NCI-H1105 (cell line): ENCODE data around the gene TMEM240.
"Not testable (repeated sequence)": the region's sequence is repeated elsewhere in the genome, so short reads cannot be mapped to it uniquely, and the experiment has no call there.

Experiments used
- DNase-seq: peaks from one replicate; lab custom pipeline; 2025; lab: John Stamatoyannopoulos, UW

TMEM240 gene

DNA sequence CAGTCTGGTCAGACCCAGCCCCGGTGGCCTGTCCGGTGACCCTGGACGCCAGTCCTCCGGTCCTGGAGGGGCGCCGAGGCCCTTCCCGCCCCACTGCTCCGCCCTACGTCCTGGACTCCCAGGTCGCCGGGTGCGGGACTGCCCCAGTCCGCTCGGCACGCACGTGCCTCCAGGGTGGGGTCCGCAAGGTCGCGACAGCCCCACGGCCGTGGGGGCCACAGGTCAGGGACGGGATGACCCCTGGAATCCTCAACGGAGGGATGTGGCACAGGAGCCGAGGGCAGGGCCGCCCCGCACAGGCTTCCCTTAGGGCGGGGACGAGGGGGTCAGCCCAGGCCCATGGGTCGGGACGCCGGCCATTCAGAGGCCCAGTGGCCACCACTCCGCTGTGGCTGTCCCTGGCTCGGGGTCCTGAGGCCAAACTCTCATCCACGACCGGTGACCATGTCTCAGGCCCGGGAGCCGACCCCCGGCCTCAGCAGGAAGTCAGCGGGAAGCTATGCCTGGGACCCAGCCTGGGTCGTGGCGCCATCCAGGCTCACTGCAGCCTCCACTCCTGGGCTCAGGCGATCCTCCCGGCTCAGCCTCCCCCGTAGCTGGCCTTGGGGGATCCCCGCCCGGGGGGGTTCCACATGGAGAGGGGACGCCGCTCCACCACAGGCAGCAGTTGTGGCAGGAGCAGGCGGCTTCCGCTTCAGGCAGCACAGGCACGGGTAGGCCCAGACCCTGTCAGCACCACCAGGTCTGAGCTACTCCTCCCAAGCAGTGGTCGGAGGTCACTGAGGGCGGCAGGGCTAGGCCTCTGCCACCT, 599 bp upstream of the TMEM240 start:
- DNase-seq, result no peak

DNA sequence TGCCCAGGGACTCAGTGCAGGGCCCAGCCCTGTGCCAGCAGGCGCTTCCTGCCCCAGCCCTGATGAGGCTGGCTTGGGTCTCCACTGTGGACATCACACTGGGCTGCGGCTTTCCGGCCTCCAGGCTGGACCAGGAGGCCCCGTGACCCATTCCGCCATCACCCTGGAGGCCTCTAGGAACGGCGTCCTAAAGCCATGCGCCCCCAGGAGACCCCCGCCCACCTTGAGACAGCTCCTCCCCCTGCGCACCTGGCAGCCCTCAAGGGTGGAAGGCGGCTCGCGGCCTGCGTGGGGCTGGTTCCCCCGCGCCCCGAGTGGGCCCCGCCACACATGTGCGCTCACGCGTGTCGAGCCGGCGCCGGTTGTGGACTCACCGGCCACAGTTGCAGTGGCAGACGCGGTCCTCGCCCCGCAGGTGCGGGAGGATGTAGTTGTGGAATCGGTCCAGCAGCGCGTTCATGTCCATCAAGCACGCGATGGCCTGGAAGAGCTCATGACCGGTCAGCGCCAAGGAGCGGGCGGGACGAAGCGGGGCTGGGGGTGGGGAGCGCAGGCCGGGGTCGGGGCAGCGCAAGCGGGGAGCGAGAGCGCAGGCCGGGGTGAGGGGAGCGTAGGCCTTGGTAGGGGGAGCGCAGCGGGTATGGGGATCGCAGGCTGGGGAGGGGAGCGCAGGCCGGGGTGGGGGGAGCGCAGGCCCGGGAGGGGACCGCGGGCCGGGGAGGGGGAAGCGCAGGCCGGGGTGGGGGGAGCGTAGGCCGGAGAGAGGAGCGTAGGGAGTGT, 924 bp downstream of the TMEM240 start:
- no peak for DNase-seq

DNA sequence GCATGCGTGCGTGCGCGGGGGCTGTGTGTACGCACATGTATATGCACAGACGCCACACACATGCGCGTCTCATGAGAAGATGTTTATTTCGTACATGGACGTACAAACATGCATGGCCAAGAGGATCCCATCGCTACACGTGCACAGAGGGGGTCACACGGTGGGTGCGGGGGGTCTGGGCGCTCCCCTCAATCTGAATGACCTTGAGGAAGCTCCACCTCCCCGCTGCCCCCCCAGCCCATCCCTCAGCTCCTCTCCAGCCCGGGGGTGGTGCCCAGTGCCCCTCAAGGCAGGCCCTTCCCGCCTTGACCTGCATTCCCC, 1.5 kb downstream of the TMEM240 start:
- no peak for DNase-seq

DNA sequence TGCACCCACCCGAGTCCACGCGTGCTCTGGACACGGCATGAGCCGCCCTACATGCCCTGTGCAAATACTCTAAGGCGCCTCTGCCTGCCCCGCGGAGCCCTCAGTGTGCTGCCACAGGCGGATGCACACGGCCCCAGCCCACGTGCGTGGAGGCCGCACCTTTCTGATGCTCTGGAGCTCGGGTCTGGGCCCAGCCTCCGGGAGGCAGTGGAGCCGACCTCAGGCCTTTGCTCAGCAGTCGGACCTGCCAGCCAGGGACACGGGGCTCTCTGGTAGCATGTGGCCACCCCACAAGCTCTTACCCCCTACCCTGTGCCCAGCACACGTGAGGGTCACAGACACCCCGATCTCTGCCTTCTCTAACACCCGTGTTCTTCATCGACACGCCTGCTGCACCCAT, 2.1 kb downstream of the TMEM240 start:
- DNase-seq, result no peak

DNA sequence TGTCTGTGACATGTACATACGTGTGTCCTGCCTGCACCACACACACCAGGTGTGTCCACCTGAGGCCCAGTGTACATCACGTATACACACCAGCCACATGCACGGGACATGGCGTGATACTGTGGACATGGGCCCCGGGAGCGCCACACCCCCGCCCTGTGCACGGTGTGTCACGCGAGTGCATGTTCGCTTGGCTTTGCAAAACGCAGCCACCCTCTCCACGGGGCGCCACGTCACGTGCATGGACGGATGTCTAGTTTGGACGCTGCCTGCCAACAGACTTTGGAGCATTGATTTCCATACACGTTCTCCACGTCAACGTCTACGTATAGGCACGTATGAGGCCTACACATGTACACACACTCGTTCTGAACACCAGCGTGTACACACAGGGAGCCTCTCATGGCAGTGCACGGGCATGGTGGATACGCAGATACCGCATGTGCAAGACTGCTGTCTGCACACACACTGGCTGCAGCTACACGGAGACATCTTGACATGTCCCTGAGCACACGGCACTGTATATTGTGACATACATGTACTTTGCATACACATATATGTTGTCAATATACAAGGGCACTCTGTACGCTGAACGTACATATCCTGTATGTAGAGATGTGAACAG, 2.7 kb downstream of the TMEM240 start:
- no peak for DNase-seq

DNA sequence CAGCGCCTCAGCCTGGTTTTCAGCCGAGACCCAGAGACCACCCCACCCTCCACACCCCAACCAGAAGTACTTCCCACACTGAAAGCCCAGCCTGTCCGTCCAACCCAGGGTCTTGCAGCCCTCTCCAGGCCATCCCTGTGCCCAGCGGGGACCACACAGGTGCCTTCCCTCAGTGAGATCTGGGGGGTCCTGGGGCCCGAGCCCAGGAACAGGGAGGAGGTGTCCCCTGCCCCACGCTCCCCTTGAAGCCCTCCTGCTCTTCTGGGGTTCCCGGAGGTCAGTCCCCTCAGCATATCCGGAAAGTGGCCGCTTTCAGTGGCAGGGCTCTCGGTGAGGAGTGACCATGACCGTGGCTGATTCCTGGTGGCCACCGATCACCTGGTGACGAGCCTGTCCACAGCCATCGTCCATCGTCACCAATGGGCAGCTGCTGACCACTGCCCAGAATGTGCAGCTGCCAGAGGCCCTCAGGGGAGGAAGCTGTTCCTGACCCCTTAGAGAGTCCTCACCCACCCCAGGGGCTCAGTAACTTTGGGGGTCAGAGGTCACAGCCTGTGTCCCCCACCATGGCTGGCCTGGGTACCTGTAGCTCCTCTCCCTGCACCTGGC, 3.4 kb downstream of the TMEM240 start:
- DNase-seq, result no peak

DNA sequence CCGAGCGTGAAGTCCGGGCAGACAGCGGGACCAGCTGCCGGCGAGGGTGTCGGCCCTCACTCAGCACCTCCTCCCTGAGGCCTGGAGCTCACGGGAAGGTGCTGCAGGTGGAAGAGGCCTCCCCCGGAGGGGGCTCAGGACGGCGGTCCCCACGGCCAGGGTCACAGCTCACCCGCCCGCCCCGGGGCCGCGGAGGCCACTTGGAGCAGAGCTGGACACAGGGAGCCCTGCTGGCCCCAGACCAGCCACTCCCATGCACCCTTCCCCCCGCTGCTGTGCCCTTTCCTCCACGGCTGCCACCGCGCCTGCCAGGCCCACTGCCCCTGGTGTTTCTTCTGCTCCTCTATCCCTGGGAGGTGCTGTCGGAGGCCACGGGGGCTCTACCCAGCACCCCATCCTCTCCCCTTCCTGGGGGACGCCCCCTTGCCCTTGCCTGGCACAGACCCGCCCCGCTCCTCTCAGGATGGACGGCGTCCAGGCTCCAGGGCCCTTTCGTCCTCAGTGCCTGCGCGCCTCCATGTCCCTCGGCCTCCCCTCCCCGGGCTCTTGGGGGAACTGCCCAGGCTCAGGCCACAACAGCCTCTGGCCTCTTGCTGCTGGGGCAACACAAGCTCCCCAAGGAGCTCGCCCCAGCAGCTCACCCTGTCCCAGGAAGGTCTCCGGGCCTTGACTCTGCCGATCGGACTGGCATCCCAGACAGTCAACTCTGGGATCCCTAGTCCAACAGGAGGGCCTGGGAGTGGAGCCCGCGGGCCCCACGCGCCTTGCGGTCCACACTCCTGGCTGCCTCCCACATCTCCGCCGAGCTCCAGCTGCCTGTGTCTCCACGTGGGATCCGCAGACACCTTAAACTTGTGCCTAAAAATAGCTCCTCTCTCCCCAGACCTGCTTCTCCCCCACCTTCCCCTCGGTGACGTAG, 4.1 kb downstream of the TMEM240 start:
- DNase-seq, result no peak

DNA sequence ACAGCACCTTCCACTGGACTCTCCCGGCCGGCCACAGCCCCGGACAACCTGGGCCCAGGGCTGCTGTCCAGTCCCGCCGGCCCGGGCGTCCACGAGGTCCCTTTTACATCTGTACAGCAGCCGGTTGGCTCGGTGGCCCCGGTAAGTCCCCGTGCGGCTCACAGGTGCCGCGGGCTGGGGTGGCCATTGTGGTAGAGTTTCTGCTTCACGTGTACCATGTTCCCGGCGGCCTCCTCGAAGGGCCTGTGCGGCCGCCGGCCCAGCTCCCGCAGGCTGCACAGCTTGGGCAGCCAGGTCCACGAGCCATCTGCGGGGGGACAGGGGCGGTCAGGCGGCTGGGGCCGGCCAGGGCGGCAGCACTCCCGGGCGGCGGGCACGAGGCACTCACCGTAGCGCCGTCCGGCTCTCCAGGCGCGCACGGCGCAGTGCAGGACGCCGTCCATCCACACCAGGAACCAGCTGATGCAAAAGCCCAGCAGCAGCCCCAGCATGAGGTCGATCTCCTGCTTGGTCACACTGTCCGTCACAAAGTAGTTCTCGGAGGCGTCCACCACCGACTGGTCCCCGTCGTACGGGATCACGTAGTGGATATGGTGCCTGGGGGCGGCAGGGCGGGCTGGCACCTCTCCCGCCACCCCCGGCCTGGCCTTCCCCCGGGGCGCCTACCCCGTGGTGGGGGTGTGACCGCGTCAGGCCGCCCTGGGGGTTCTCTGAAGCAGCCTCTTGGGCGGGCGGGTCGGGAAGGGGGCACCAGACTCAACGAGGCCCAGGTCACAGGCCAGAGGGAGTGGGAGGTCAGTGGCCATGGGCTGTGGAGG, 5.0 kb downstream of the TMEM240 start:
- no peak for DNase-seq

DNA sequence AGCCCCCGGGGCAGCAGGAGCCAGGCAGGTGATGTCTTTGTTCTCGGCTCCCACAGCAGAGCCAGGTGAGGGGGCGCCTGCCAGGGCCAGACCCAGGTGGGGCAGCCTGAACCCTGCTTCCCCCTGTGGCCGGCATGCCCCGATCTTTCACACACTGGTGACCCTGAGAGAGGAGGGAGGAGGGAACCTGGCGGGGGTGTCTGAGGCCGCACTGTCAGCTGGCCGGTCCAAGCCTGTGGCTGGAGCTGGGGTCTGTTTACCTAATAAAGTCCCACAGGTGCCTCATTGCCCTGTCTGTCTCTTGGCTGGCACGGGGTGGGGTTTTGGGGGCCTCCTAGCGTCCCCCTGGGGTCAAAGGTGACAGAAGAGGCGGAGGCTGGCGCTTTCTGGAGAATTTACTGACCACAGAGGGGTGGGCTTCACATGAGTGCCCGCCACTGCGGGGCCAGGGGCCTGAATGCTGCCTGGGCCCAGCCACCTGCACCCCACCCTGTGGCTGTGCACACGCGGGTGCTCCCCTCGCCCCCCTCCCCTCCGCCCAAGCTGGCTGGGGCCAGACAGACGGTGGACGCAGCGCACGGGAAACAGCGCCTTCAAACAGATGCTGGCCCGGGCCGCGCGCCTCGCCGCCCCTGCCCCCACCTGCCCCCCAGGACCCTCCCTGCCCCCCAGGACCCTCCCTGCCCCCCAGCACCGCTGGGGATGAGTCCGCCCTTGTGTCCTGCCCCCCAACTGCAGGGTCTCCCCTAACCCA, 5.8 kb downstream of the TMEM240 start:
- DNase-seq, result no peak

DNA sequence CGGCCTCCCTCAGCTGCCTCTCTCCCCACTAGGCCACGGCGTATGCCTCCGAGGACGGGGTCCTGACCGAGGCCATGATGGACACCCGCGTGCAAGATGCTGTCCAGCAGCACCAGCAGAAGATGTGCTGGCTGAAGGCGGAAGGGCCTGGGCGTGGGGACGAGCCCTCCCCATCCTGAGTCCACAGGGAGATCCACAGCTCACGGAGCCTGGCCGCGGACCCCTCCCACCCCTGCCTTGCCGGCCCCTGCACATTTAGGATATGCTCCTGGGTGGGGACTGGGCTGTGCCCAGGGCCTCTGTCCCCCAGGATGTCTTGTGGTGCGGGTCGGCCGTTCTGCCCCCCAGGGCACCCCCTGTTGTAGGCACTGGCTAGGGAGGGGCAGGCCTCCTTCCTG, 6.5 kb downstream of the TMEM240 start:
- DNase-seq, result not testable (repeated sequence)

DNA sequence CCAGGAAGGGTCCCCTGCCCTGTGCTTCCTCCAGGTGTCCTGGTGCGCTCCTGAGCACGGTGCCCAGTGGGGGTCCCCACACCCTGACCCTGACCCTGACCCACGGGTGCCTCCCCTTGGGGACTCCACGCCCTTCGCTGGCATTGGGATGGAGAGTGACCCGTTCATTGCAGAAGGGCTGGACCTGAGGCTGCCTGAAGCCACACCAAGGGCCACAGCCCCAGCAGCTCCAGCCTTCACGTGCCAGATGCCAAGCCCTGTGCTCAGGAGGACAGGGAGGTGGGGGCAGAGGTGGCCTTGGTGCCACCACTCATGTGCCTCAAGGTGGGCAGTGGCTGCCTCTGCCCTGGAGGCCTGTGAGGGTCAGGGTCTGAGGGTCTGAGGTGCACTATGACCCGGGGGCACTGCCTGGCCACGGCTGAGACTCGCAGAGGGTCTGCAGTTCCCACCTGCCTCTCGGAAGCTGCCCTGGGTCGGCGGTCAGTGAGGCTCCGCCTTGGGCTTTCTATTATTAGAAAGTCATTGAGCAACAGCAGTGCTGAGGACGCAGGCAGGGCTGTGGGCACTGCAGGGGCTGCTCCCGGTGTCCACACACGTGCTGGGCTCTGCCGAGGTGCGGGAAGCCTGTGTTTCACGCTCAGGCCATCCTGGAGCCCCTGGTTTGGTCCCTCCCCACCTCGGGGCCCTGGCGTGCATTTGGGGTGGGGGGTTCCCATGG, 7.1 kb downstream of the TMEM240 start:
- DNase-seq, result not testable (repeated sequence)

DNA sequence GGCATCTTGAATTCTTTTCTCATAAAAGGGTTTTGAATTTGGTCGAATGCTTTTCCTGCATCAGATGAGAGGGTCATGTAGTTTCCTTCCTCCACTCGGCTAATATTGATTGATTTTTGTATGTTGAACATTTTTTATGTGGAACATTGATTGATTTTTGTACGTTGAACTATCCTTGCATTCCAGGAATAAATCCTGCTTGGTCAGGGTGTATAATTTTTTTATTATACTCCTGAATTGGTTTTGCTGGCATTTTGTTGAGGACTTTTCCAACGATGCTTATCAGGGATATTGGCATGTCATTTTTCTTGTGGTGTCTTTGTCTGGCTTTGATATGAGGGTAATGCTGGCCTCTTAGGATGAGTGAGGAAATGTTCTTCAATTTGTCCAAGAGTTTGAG, 8.5 kb downstream of the TMEM240 start:
- no peak for DNase-seq

DNA sequence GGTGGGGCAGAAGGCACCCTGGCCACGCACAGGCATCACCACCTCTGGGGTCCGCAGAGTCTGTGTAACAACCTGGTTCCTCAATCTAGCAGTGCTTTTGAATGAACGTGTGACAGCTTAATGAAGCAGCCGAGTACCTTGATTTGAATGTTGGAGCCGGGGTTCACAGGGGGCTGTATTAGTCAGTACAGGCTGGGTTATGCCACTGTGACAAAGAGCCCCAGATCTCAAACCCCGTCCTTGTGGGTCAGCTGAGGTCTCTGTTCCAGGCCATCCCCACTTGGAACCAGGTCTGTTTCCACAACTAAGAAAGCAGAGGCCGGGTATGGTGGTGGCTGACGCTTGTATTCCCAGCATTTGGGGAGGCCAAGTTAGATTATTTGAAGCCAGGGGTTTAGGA, 10.5 kb downstream of the TMEM240 start:
- DNase-seq, result no peak

DNA sequence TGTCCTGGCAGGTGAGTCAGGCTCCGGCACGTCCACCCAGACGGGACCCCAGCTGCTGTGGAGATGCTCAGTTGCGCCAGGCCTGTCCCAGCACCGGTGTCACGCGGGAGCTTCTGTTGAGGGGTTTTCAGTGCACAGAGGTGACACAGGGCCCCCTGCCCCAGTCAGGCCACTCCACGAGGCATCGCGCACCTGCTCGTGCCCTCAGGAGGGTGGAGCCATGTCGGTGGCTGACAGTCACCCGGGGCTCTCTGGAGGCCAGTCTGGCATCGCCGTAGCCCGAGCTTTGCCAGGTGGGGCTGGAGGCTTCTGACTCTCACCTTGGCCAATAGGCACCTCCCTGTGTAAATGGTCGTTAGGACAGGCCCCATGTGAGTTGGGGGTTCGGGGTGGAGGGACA, 11.1 kb downstream of the TMEM240 start:
- no peak for DNase-seq

DNA sequence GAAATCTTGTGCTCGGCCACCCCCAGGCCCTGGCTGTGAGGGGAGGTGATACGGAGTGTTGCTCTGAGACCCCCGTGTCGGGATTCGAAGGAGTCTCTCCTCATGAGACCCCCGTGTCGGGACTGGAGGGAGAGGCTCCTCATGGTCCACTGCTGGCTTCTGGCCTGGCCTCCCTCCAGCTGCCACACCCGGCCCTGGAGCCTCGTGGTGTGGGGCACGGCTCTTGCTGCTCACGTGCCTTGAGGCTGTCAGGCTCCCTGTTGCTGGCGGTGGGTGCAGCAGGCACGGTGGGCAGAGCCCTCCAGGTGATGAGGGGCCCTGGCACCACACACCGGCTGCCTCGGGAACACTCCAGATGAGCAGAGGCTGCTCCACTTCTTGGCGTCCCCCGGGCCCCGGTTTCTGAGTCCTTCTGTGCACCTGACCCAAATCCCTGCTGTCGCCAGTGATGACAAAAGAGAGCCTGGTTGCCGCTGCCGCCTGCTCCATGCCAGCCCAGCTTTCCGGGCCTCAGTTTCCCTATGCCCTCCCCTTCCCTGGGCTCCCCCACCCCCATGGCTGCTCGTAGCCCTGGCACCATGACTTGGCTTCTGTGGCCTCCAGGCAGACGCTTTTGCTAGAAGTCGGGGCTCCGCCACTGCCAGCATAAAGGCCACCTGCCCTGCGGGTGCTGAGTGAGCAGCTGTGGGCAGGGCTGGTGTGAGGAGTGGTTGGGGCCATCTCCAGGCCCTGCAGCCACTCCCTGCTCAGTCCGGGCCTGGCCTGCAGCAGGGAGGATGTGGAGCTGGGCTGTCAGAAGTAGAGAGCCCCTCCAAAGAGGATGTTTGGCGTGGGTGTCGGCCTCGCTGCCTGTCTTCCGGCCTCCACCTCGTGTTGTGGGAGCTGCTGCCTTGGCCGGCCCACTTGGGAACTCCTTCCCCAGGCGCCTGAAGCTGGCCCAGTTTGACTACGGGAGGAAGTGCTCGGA, 11.8 kb downstream of the TMEM240 start:
- DNase-seq, result no peak

DNA sequence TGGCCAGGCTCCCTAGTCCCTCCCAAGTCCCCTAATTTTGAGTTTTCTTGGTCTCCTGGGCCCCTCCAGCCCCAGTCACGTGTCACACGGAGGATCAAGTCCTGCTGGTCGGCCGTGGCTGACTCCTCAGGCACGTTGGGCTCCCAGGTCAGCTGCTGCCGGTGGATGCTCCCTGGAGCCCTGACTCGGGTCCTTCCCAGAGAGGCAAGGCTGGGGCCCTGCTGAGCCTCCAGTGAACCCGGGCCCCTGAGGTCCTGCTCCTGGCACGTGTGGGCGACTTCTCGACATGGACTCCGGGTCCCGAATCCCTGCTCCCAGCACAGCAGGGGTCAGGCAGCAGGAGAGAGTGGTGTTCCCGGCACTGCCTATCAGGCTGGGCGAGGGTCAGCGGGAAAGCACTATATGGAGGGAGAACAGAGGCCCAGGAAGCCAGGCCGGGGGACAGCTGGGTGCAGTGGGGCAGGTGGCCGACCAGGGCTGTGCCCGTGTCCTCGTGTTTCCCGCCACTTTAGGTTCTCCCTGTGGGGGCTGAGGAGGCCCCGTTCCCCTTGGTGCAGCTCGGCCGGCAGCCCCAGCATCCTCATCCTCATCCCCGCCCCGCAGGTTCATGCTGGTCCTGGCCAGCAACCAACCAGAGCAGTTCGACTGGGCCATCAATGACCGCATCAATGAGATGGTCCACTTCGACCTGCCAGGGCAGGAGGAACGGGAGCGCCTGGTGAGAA, 13.2 kb downstream of the TMEM240 start:
- no peak for DNase-seq

DNA sequence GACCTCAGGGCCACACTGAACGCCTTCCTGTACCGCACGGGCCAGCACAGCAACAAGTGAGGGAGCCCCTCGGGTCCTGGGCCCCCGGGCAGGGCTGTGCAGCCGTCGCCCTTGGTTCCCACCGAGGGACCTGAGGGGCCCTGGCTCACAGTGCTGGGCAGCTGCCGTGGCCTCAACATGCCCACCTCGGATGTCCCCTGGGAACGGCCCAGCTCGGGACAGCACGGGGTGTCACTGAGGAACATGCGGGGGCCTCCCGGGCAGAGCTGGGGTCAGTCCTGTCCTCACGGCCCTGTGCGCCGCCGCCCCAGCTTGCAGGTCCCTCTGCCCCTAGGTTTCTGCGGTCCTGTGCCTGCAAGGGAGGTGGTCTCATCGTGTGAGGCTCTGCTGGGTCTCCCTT, 13.9 kb downstream of the TMEM240 start:
- DNase-seq, result not testable (repeated sequence)
